Fibroblast of mammary gland (primary cell): ENCODE data around the gene SCAF11.

Experiments
- DNase-seq: peaks from one replicate; pipeline ENCODE4 v3.0.0-alpha.2; 2010; ENCODE audit warnings: low read depth
- H3K4me3 ChIP-seq: 2 replicates; pipeline ENCODE4 v1.5.1; 2011; ENCODE audit warnings: low read depth, mild to moderate bottlenecking, low read length, moderate library complexity; ENCODE audit not compliant: control insufficient read depth
- TF ChIP-seq, protein P1 (sequence below): conservative IDR thresholded peaks from 2 replicates; pipeline ENCODE4 v1.5.1; 2011; ENCODE audit warnings: low read depth, low read length, inconsistent platforms; ENCODE audit not compliant: control insufficient read depth, insufficient read depth

Gene SCAF11

GRCh38 chr12:45946435-45946834, 43.9 kb downstream of the SCAF11 start:
- no peak for DNase-seq
- H3K4me3 ChIP-seq: no peak overlapping the region
- TF ChIP-seq, protein P1, sequence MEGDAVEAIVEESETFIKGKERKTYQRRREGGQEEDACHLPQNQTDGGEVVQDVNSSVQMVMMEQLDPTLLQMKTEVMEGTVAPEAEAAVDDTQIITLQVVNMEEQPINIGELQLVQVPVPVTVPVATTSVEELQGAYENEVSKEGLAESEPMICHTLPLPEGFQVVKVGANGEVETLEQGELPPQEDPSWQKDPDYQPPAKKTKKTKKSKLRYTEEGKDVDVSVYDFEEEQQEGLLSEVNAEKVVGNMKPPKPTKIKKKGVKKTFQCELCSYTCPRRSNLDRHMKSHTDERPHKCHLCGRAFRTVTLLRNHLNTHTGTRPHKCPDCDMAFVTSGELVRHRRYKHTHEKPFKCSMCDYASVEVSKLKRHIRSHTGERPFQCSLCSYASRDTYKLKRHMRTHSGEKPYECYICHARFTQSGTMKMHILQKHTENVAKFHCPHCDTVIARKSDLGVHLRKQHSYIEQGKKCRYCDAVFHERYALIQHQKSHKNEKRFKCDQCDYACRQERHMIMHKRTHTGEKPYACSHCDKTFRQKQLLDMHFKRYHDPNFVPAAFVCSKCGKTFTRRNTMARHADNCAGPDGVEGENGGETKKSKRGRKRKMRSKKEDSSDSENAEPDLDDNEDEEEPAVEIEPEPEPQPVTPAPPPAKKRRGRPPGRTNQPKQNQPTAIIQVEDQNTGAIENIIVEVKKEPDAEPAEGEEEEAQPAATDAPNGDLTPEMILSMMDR: no peak

DNA sequence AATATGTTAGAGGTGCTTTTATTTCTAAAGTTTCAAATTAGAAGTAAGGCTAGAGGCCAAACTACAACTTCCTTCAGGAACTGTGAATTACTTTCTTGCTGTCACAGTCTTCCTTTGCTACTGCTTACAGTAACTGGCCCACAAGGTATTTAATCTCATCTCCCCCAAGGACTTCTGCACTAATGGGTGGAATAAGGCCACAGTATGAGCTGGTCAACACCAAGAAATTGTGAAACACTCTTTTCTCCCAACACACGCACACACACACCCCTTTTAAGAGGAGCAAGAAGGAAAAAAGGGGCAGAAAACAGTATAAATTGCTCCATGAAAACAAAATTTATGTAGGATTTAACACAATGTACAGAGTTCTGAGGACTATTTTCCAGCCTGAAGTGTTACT, 45.6 kb downstream of the SCAF11 start:
- TF ChIP-seq, protein P1: no peak
- DNase-seq: peak; percentile 2
- H3K4me3 ChIP-seq: no peak overlapping the region

DNA sequence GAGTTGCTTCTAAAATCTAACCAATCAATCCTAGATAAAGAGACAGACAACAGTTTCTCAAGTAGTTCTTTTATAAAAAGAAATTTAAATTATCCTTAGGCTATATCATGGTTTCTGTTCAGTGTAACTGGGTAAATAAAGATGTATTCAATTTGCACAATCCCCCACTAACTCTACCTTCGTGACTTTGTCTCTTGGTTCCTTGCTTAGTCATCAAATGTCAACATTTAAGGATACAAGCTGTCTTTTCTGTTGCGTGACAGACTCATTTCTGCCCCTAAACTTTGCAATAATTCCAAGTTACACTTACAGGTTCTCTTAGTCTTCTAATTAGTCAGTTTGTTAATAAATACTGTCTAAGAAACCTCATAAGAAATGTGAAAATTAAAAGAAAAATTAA, 50.6 kb downstream of the SCAF11 start:
- TF ChIP-seq, protein P1: no peak
- no peak for DNase-seq

DNA sequence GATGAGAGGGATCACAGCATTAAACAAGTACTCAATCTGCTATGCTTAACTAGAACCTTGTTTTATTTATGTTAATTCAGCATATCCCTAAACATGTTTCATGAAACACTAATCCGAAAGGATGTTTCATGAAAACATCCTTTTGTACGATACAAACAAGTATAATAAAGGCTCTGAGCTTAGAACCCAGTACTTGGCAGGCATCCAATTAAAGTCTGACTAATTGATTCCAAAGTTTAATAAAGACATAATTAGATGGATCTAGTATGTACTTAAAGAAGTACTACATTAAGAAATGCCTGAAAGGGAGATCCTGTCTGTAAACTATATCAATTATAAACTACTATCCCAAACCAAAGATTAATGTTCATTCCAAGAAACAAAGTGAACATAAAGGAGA, 51.8 kb downstream of the SCAF11 start:
- no peak overlapping the region for H3K4me3 ChIP-seq
- peak; percentile 21 for DNase-seq
- TF ChIP-seq, protein P1: no peak

More for the DNA sequence above, 50.6 kb downstream of the SCAF11 start:
- no peak overlapping the region for H3K4me3 ChIP-seq

- TF ChIP-seq, protein P1: no peak
- no peak for DNase-seq
- H3K4me3 ChIP-seq: no peak overlapping the region
Measured at GRCh38 chr12:45934956-45935355, 55.4 kb downstream of the SCAF11 start.

GRCh38 chr12:45933504-45933903, 56.9 kb downstream of the SCAF11 start:
- no peak for DNase-seq
- TF ChIP-seq, protein P1: no peak
- H3K4me3 ChIP-seq: no peak overlapping the region

- no peak overlapping the region for H3K4me3 ChIP-seq
- DNase-seq: no peak
- TF ChIP-seq, protein P1: no peak
Measured at GRCh38 chr12:45930369-45930768, 60.0 kb downstream of the SCAF11 start.
